ENCODE results near the gene ARL13B. TPM values are rescaled to one million over a fixed set of nuclear protein-coding genes. Genes with fewer than 3 reads are reported as not detected.
"Not testable (repeated sequence)": the region's sequence is repeated elsewhere in the genome, so short reads cannot be mapped to it uniquely, and the experiment has no call there.

The ARL13B gene
- total RNA-seq, 2 donors from 2014 or later: 3.5 to 4.3 TPM

- Histone ChIP-seq H3K9me3 (no peaks in the 10 kb centered on the region), H3K4me1 (peaks cover 0 to 4% of the 10 kb centered on the region in 2 donors), H3K27ac (no peak overlapping the region), H3K4me3 (no peak overlapping the region), H3K27me3 (no peaks in the 10 kb centered on the region), H3K36me3 (peaks cover 11% of the 10 kb centered on the region)
- DNase-seq (ENCODE audit: low spot score): no peak
- TF ChIP-seq, protein P1, sequence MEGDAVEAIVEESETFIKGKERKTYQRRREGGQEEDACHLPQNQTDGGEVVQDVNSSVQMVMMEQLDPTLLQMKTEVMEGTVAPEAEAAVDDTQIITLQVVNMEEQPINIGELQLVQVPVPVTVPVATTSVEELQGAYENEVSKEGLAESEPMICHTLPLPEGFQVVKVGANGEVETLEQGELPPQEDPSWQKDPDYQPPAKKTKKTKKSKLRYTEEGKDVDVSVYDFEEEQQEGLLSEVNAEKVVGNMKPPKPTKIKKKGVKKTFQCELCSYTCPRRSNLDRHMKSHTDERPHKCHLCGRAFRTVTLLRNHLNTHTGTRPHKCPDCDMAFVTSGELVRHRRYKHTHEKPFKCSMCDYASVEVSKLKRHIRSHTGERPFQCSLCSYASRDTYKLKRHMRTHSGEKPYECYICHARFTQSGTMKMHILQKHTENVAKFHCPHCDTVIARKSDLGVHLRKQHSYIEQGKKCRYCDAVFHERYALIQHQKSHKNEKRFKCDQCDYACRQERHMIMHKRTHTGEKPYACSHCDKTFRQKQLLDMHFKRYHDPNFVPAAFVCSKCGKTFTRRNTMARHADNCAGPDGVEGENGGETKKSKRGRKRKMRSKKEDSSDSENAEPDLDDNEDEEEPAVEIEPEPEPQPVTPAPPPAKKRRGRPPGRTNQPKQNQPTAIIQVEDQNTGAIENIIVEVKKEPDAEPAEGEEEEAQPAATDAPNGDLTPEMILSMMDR (IDR thresholded peaks at IDR 0.05): no peak
These were observed 91.8 kb downstream of the ARL13B start for GRCh38 chr3:94071713-94072284.

GRCh38 chr3:94076055-94076454, 96.1 kb downstream of the ARL13B start:
- Histone ChIP-seq H3K27me3 (no peaks in the 10 kb centered on the region), H3K27ac (no peak overlapping the region), H3K9me3 (no peaks in the 10 kb centered on the region), H3K36me3 (peaks cover 6% of the 10 kb centered on the region), H3K4me3 (no peak overlapping the region), H3K4me1 (no peaks in the 10 kb centered on the region)
- no peak for DNase-seq (ENCODE audit: low spot score)
- TF ChIP-seq, protein P1 (IDR thresholded peaks at IDR 0.05): no peak

GRCh38 chr3:94080552-94080951, 100.6 kb downstream of the ARL13B start:
- not testable (repeated sequence) for H3K27ac ChIP-seq; H3K4me3 ChIP-seq; H3K4me1 ChIP-seq; DNase-seq (ENCODE audit: low spot score); H3K27me3 ChIP-seq; H3K36me3 ChIP-seq; H3K9me3 ChIP-seq

GRCh38 chr3:94081884-94082283, 101.9 kb downstream of the ARL13B start:
- no peak overlapping the region for H3K4me3 ChIP-seq
- no peaks in the 10 kb centered on the region for H3K4me1 ChIP-seq
- no peak for DNase-seq (ENCODE audit: low spot score)
- no peaks in the 10 kb centered on the region for H3K27me3 ChIP-seq
- H3K9me3 ChIP-seq: no peaks in the 10 kb centered on the region
- no peak overlapping the region for H3K27ac ChIP-seq
- H3K36me3 ChIP-seq: peaks cover 5% of the 10 kb centered on the region
- TF ChIP-seq, protein P1 (IDR thresholded peaks at IDR 0.05): no peak

GRCh38 chr3:94082391-94082937, 102.5 kb downstream of the ARL13B start:
- H3K27me3 ChIP-seq: no peaks in the 10 kb centered on the region
- TF ChIP-seq, protein P1 (IDR thresholded peaks at IDR 0.05): no peak

GRCh38 chr3:94083261-94083660, 103.3 kb downstream of the ARL13B start:
- TF ChIP-seq, protein P1 (IDR thresholded peaks at IDR 0.05): no peak
- no peak for DNase-seq (ENCODE audit: low spot score)
- Histone ChIP-seq H3K4me3 (no peak overlapping the region), H3K27me3 (no peaks in the 10 kb centered on the region), H3K27ac (no peak overlapping the region), H3K36me3 (peaks cover 5% of the 10 kb centered on the region), H3K4me1 (no peaks in the 10 kb centered on the region), H3K9me3 (no peaks in the 10 kb centered on the region)

More at GRCh38 chr3:94082391-94082937, 102.5 kb downstream of the ARL13B start:
- no peak overlapping the region for H3K4me3 ChIP-seq
- H3K27ac ChIP-seq: no peak overlapping the region
- no peaks in the 10 kb centered on the region for H3K4me1 ChIP-seq
- DNase-seq (ENCODE audit: low spot score): no peak
- peaks cover 5% of the 10 kb centered on the region for H3K36me3 ChIP-seq
- H3K9me3 ChIP-seq: no peaks in the 10 kb centered on the region
